MM.1S (cell line): ENCODE measurements around the gene TMEM45A.

ENCODE experiments used
- DNase-seq: peaks from one replicate; pipeline ENCODE4 v3.0.0-alpha.2; 2015
- H2AFZ ChIP-seq: fragments of 300-600 bp; sonication (generic); 2 replicates; pipeline ENCODE4 v1.6.0; 2016; ENCODE audit warnings: antibody characterized with exemption, low read length
- H3F3A ChIP-seq: fragments of 300-600 bp; sonication (generic); 2 replicates; pipeline ENCODE4 v1.6.1; 2016; ENCODE audit warnings: mild to moderate bottlenecking, antibody characterized with exemption, low read length, moderate library complexity, mixed read lengths; ENCODE audit not compliant: insufficient read depth
- H3K27ac ChIP-seq: fragments of 300-600 bp; sonication (generic); 2 replicates; pipeline ENCODE4 v1.5.1; 2016; ENCODE audit warnings: mild to moderate bottlenecking, low read length
- H3K27me3 ChIP-seq: fragments of 300-600 bp; sonication (generic); replicated peaks from 2 replicates; pipeline ENCODE4 v1.6.0; 2016; ENCODE audit warnings: low read length; ENCODE audit not compliant: insufficient read depth
- H3K36me3 ChIP-seq: fragments of 300-600 bp; sonication (generic); replicated peaks from 2 replicates; pipeline ENCODE4 v1.6.1; 2016; ENCODE audit warnings: mild to moderate bottlenecking, low read length, mixed read lengths; ENCODE audit not compliant: insufficient read depth
- H3K4me1 ChIP-seq: fragments of 300-600 bp; sonication (generic); 2 replicates; pipeline ENCODE4 v1.6.1; 2016; ENCODE audit warnings: low read length, mixed read lengths
- H3K4me2 ChIP-seq: fragments of 300-600 bp; sonication (generic); 2 replicates; pipeline ENCODE4 v1.6.0; 2016; ENCODE audit warnings: low read depth, low read length
- H3K4me3 ChIP-seq: fragments of 300-600 bp; sonication (generic); 2 replicates; pipeline ENCODE4 v1.5.1; 2016; ENCODE audit warnings: low read length, mixed read lengths
- H3K79me2 ChIP-seq: fragments of 300-600 bp; sonication (generic); 2 replicates; pipeline ENCODE4 v1.6.1; 2016; ENCODE audit warnings: mixed run types, low read length, mixed read lengths
- H3K9ac ChIP-seq: fragments of 300-600 bp; sonication (generic); 2 replicates; pipeline ENCODE4 v1.6.1; 2016; ENCODE audit warnings: low read length, mixed read lengths
- H3K9me2 ChIP-seq: fragments of 300-600 bp; sonication (generic); replicated peaks from 2 replicates; pipeline ENCODE4 v1.6.1; 2016; ENCODE audit warnings: mild to moderate bottlenecking, low read length, mixed read lengths; ENCODE audit not compliant: insufficient read depth
- H3K9me3 ChIP-seq: fragments of 300-600 bp; sonication (generic); replicated peaks from 2 replicates; pipeline ENCODE4 v1.6.1; 2016; ENCODE audit warnings: mild to moderate bottlenecking, low read length, mixed read lengths; ENCODE audit not compliant: insufficient read depth
- H4K20me1 ChIP-seq: fragments of 300-600 bp; sonication (generic); 2 replicates; pipeline ENCODE4 v1.6.1; 2016; ENCODE audit warnings: mild to moderate bottlenecking, low read length, moderate library complexity, mixed read lengths; ENCODE audit not compliant: insufficient read depth
- EZH2 ChIP-seq: fragments of 300-600 bp; sonication (generic); optimal IDR thresholded peaks from 2 replicates; pipeline ENCODE3; 2017; ENCODE audit warnings: low read depth, mild to moderate bottlenecking, antibody characterized with exemption, low read length, mixed read lengths
- EZH2phosphoT487 ChIP-seq: fragments of 300-600 bp; sonication (generic); IDR thresholded peaks from 2 replicates; pipeline ENCODE4 v1.6.1; 2018; ENCODE audit warnings: antibody characterized with exemption, low read length
- TF ChIP-seq, protein P1 (sequence below): fragments of 300-600 bp; sonication (generic); IDR thresholded peaks from 2 replicates; pipeline ENCODE4 v1.5.1; 2016; ENCODE audit warnings: antibody characterized with exemption, low read length, mixed read lengths

The TMEM45A gene

DNA sequence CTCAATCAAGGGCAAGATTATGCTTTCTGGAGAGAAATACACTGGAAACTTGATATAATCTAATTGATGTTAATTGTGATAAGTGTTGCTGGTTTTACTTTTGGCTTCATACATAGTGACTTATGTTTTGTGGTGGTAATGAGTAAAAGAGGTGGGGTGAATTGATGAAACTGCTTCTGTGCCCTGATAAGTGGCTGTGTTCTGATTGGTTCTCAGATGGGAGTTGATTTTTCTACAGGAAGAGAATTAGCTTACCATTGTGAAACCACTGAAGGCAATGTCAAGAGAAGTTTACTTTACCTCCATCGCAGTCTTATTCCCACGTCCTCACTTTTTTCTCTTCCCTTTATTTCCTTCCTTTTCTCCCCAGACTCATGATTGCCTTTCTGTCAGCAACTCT, 23.8 kb downstream of the TMEM45A start:
- H3K79me2 ChIP-seq, result no peaks in the 10 kb centered on the region
- H3K27me3 ChIP-seq, result no peaks in the 10 kb centered on the region
- no peaks in the 10 kb centered on the region for H3K9me2 ChIP-seq
- H3K4me2 ChIP-seq, result no peak overlapping the region
- DNase-seq, result no peak
- no peaks in the 10 kb centered on the region for H4K20me1 ChIP-seq
- H3K9ac ChIP-seq, result no peak overlapping the region
- H3K36me3 ChIP-seq, result no peaks in the 10 kb centered on the region
- no peaks in the 10 kb centered on the region for H3K9me3 ChIP-seq
- H2AFZ ChIP-seq, result no peak overlapping the region
- TF ChIP-seq, protein P1, sequence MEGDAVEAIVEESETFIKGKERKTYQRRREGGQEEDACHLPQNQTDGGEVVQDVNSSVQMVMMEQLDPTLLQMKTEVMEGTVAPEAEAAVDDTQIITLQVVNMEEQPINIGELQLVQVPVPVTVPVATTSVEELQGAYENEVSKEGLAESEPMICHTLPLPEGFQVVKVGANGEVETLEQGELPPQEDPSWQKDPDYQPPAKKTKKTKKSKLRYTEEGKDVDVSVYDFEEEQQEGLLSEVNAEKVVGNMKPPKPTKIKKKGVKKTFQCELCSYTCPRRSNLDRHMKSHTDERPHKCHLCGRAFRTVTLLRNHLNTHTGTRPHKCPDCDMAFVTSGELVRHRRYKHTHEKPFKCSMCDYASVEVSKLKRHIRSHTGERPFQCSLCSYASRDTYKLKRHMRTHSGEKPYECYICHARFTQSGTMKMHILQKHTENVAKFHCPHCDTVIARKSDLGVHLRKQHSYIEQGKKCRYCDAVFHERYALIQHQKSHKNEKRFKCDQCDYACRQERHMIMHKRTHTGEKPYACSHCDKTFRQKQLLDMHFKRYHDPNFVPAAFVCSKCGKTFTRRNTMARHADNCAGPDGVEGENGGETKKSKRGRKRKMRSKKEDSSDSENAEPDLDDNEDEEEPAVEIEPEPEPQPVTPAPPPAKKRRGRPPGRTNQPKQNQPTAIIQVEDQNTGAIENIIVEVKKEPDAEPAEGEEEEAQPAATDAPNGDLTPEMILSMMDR, result no peak
- TF ChIP-seq EZH2phosphoT487 (no peak), EZH2 (no peak)
- no peaks in the 10 kb centered on the region for H3F3A ChIP-seq
- H3K4me3 ChIP-seq, result no peak overlapping the region
- H3K4me1 ChIP-seq, result no peaks in the 10 kb centered on the region
- no peak overlapping the region for H3K27ac ChIP-seq

DNA sequence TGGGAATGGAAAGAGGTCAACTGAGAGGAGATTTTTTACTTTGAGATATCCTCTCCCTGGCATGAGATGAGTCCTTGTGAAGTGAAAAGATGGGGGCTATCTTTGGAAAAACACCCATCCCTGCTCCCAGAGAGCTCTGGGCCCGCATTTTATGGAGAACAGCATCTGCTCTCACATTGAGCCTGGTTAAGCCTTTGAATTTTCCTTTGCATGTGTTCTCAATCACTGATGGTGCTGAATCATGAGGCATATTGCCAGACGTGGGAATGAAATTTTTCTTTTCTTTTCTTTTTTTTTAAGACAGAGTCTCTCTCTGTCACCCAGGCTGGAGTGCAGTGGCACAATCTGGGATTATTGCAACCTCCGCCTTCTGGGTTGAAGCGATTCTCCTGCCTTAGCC, 24.4 kb downstream of the TMEM45A start:
- Histone ChIP-seq H3K4me3 (no peak overlapping the region), H3K4me2 (no peak overlapping the region), H3K27me3 (no peaks in the 10 kb centered on the region), H3K9ac (no peak overlapping the region), H3K4me1 (no peaks in the 10 kb centered on the region), H2AFZ (no peak overlapping the region), H3K27ac (no peak overlapping the region), H4K20me1 (no peaks in the 10 kb centered on the region), H3F3A (no peaks in the 10 kb centered on the region), H3K9me3 (no peaks in the 10 kb centered on the region), H3K79me2 (no peaks in the 10 kb centered on the region), H3K36me3 (no peaks in the 10 kb centered on the region), H3K9me2 (no peaks in the 10 kb centered on the region)
- no peak for TF ChIP-seq EZH2
- no peak for TF ChIP-seq EZH2phosphoT487
- TF ChIP-seq, protein P1, result no peak
- DNase-seq, result no peak

DNA sequence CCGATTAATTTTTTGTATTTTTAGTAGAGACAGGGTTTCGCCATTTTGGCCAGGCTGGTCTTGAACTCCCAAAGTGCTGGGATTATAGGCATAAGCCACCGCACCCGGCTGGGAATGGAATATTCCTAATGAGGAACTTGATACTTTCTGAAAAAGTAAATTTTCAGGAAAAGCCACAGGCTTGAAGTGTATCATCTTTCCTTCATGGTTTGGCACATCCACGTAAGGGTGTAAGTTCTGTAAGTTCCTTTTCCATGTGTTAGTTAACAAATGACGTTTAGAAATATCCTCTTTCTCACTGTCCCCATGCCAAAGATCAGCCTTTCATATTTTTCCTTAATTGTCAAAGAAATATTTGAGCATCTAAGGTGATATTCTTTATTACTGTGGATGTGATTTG, 24.9 kb downstream of the TMEM45A start:
- Histone ChIP-seq H3K36me3 (no peaks in the 10 kb centered on the region), H3K27ac (no peak overlapping the region), H3K4me2 (no peak overlapping the region), H3K9me2 (no peaks in the 10 kb centered on the region), H3K27me3 (no peaks in the 10 kb centered on the region), H3K79me2 (no peaks in the 10 kb centered on the region), H3K4me1 (no peaks in the 10 kb centered on the region), H3K9ac (no peak overlapping the region), H3F3A (no peaks in the 10 kb centered on the region), H3K4me3 (no peak overlapping the region), H2AFZ (no peak overlapping the region), H3K9me3 (no peaks in the 10 kb centered on the region), H4K20me1 (no peaks in the 10 kb centered on the region)
- DNase-seq, result no peak
- TF ChIP-seq, protein P1, result no peak
- TF ChIP-seq EZH2phosphoT487 (no peak), EZH2 (no peak)

DNA sequence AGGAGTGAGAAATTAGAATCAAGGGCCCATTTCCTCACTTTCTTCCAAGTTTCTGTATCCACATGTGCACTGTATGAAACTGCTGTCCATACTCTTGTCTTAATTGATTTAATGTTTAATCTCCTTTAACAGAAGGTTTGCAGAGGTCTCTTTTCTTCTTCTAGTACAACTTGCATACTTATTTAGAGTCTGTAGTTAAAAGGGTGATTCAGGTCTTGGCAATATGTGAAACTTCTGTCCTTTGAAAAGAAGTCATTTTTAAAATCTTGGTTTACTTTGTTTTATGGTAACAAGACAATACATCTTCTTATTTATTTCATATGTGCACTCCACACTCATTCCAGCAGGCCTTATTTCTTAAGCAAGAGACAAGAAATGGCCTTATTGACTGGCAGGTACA, 25.8 kb downstream of the TMEM45A start:
- Histone ChIP-seq H3F3A (no peaks in the 10 kb centered on the region), H3K4me2 (no peak overlapping the region), H2AFZ (no peak overlapping the region), H3K9ac (no peak overlapping the region), H3K9me2 (no peaks in the 10 kb centered on the region), H3K4me1 (no peaks in the 10 kb centered on the region), H3K79me2 (no peaks in the 10 kb centered on the region), H3K36me3 (no peaks in the 10 kb centered on the region), H4K20me1 (no peaks in the 10 kb centered on the region), H3K4me3 (no peak overlapping the region), H3K27ac (no peak overlapping the region), H3K27me3 (no peaks in the 10 kb centered on the region), H3K9me3 (no peaks in the 10 kb centered on the region)
- no peak for DNase-seq
- TF ChIP-seq EZH2 (no peak), EZH2phosphoT487 (no peak)
- TF ChIP-seq, protein P1, result no peak
